SK-N-SH treated with all-trans-retinoic acid at 6 μM for 48 hours (cell line): Measurements from ENCODE around the gene MRPL48.

Experiments used
- ARNTL ChIP-seq: fragments of 450-650 bp; formaldehyde crosslinking; IDR thresholded peaks from 2 replicates; pipeline ENCODE4 v1.5.0; 2020; ENCODE audit warnings: low read depth, mild to moderate bottlenecking, moderate library complexity, borderline replicate concordance
- OSR1 ChIP-seq: fragments of 250-450 bp; sonication (Bioruptor Pico); IDR thresholded peaks from 2 replicates; pipeline ENCODE4 v1.8.0; 2022; ENCODE audit warnings: moderate library complexity, mild to moderate bottlenecking, inconsistent platforms
- RARB ChIP-seq: fragments of 250-450 bp; sonication (Bioruptor Pico); IDR thresholded peaks from 2 replicates; pipeline ENCODE4 v1.8.0; 2021; ENCODE audit warnings: mild to moderate bottlenecking, moderate library complexity
- ZNF70 ChIP-seq: fragments of 450-650 bp; formaldehyde crosslinking; IDR thresholded peaks from 2 replicates; pipeline ENCODE4 v1.5.0; 2020; ENCODE audit warnings: mild to moderate bottlenecking, moderate library complexity
- ZNF8 ChIP-seq: fragments of 450-650 bp; formaldehyde crosslinking; IDR thresholded peaks from 2 replicates; pipeline ENCODE4 v1.5.0; 2020; ENCODE audit warnings: mild to moderate bottlenecking, moderate library complexity
- TF ChIP-seq, protein P1 (sequence below): fragments of 250-450 bp; sonication (Bioruptor Pico); IDR thresholded peaks from 2 replicates; pipeline ENCODE4 v1.8.0; 2020; ENCODE audit warnings: mild to moderate bottlenecking, moderate library complexity, borderline replicate concordance
- TF ChIP-seq, protein P2 (sequence below): fragments of 250-450 bp; sonication (Bioruptor Pico); IDR thresholded peaks from 2 replicates; pipeline ENCODE4 v1.5.1; 2020; ENCODE audit warnings: low read depth, mild to moderate bottlenecking, moderate library complexity
- TF ChIP-seq, protein P3 (sequence below): fragments of 250-450 bp; sonication (Bioruptor Pico); IDR thresholded peaks from 2 replicates; pipeline ENCODE4 v1.5.0; 2020; ENCODE audit warnings: mild to moderate bottlenecking, moderate library complexity

DNA sequence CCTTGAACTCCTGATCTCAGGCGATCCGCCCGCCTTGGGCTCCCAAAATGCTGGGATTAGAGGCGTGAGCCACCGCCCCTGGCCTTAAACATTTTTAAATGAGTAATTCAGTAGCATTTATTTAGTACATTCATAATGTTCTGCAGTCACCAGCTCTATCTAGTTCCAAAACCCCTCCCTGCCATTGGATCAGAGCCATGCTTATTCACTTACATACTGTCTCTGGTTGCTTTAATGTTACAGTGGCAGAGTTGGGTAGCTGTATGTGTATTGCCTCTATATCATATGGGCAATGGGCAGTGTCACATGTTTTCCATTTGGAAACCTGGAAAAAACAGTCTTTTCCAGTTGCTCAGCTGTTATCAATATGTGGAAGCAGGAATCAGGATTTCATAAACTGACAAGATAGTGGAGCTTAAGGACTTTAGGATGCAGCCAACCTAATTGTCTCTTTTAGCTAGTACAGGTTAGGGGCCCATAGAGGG, 78.5 kb downstream of the MRPL48 start:
- no peak for TF ChIP-seq ARNTL (CRISPR knock-in tag)
- TF ChIP-seq RARB (CRISPR knock-in tag): no peak
- TF ChIP-seq, protein P1, sequence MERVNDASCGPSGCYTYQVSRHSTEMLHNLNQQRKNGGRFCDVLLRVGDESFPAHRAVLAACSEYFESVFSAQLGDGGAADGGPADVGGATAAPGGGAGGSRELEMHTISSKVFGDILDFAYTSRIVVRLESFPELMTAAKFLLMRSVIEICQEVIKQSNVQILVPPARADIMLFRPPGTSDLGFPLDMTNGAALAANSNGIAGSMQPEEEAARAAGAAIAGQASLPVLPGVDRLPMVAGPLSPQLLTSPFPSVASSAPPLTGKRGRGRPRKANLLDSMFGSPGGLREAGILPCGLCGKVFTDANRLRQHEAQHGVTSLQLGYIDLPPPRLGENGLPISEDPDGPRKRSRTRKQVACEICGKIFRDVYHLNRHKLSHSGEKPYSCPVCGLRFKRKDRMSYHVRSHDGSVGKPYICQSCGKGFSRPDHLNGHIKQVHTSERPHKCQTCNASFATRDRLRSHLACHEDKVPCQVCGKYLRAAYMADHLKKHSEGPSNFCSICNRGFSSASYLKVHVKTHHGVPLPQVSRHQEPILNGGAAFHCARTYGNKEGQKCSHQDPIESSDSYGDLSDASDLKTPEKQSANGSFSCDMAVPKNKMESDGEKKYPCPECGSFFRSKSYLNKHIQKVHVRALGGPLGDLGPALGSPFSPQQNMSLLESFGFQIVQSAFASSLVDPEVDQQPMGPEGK (CRISPR knock-in tag): no peak
- TF ChIP-seq, protein P2, sequence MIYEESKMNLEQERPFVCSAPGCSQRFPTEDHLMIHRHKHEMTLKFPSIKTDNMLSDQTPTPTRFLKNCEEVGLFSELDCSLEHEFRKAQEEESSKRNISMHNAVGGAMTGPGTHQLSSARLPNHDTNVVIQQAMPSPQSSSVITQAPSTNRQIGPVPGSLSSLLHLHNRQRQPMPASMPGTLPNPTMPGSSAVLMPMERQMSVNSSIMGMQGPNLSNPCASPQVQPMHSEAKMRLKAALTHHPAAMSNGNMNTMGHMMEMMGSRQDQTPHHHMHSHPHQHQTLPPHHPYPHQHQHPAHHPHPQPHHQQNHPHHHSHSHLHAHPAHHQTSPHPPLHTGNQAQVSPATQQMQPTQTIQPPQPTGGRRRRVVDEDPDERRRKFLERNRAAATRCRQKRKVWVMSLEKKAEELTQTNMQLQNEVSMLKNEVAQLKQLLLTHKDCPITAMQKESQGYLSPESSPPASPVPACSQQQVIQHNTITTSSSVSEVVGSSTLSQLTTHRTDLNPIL (CRISPR knock-in tag): no peak
- no peak for TF ChIP-seq OSR1 (CRISPR knock-in tag)
- TF ChIP-seq, protein P3, sequence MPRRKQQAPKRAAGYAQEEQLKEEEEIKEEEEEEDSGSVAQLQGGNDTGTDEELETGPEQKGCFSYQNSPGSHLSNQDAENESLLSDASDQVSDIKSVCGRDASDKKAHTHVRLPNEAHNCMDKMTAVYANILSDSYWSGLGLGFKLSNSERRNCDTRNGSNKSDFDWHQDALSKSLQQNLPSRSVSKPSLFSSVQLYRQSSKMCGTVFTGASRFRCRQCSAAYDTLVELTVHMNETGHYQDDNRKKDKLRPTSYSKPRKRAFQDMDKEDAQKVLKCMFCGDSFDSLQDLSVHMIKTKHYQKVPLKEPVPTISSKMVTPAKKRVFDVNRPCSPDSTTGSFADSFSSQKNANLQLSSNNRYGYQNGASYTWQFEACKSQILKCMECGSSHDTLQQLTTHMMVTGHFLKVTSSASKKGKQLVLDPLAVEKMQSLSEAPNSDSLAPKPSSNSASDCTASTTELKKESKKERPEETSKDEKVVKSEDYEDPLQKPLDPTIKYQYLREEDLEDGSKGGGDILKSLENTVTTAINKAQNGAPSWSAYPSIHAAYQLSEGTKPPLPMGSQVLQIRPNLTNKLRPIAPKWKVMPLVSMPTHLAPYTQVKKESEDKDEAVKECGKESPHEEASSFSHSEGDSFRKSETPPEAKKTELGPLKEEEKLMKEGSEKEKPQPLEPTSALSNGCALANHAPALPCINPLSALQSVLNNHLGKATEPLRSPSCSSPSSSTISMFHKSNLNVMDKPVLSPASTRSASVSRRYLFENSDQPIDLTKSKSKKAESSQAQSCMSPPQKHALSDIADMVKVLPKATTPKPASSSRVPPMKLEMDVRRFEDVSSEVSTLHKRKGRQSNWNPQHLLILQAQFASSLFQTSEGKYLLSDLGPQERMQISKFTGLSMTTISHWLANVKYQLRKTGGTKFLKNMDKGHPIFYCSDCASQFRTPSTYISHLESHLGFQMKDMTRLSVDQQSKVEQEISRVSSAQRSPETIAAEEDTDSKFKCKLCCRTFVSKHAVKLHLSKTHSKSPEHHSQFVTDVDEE (CRISPR knock-in tag): no peak
- TF ChIP-seq ZNF8 (CRISPR knock-in tag): no peak
- TF ChIP-seq ZNF70 (CRISPR knock-in tag): no peak
